Stimulated activated CD8-positive, alpha-beta memory T cell treated with anti-CD3 and anti-CD28 coated beads, Interleukin-15, amount 100 ng/mL, for 1 hour (primary cell): ENCODE results near the gene TMEM259.

Experiments
- DNase-seq: peaks from one replicate; pipeline ENCODE4 v3.0.0-alpha.2; 2020; ENCODE audit warnings: low read depth

Gene TMEM259

GRCh38 chr19:988510-988909 is 32.4 kb downstream of the TMEM259 start:
- DNase-seq = no peak

DNA sequence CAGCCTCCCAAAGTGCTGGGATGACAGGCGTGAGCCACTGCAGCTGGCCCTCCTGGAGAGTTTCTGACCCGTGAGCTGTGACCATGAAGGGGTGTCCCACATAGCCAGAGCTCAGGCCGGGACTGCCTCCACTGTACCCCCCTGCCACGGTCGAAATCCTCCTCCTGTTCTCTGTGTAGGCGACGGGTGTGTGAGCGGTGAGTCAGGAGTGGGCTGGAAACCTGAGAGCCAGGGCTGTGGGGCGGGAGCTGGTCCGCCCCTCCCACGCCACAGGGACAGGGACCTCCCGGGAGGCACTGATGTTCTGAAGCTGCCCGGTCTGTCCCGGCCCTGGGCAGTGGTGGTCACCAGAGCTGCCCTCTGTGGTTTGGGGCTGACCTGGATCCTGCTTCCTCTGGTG is 32.8 kb downstream of the TMEM259 start:
- no peak for DNase-seq

GRCh38 chr19:986083-986482 is 34.8 kb downstream of the TMEM259 start:
- DNase-seq = no peak

DNA sequence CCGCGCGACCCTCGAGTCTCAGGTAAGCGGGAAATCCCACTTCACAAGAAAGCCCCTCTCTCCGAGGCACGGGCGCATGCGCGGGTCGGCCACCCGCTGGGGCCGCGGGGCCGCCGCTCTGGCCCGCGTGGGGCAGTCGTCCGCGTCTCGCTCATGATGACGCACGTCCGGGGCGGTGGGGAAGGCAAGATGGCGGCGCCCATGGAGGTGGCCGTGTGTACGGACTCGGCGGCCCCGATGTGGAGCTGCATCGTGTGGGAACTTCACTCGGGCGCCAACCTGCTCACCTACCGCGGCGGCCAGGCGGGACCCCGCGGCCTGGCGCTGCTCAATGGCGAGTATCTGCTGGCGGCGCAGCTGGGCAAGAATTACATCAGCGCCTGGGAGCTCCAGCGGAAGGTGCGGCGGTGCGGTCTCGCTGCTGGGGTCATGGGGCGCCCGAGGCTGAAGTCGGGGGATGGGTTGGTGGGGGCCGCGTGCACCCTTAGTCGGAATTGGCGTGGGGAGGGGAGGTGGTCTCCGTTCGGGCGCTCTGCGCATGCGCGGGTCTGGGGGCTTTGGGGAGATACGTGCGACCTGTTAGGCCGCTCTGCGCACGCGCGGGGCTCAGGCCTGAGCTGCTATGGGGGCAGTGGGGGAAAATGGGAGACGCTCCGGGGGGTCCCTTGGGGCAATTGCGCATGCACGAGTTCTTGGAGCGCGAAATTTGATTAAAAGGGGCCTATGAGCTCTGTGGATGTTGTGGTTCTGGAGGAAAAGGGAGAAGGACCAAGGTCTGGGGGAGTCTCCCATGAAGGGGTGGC is 36.6 kb downstream of the TMEM259 start, which contains the start of gene WDR18:
Gene WDR18, plus strand, starts transcription at position 181 of the 803 bp plus-strand sequence. Its CDS starts 9 bp downstream, at position 190.
- peak; percentile 79 for DNase-seq

GRCh38 chr19:982567-983170 is 38.3 kb downstream of the TMEM259 start:
- peak; percentile 55 for DNase-seq

DNA sequence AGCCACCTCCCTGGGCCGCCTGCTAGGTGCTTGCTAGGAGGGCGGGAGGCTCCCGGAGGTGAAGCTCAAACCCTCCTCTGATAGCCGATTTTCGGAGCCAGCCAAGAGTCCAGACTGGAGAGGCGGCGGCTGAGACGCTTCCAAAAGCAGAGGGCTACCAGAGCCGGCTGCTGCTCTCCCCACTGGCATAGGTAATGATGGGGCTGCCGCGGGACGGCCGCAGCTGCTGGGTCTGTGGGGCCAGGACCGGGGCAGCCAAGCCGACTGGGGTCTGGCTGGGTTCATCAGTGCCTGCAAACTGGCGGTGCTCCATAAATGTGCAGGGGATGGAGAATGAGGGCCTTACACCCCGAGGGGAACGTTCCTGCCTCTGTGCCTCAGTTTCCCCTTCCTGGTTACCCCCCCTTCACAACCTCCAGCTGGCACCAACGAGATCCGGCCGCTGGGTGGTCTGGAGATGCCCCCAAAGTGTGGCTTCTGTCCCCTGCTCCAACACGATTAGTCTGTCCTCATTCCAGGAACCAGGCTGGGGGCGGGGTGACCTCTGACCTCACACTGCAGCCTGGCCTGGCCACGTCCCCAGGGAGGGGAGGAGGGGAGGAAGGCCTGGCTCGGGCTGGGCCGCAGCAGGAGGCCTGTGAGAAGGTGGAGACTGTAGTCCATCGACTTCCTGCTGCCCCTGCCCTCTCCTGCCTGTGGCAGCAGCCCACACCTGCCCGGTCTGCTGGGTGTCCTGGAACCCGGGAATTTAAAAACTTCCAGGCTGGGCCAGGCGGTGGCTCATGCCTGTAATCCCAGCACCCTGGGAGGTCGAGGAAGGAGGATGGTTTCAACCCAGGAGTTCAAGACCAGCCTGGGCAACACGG is 40.6 kb downstream of the TMEM259 start:
- DNase-seq = no peak

DNA sequence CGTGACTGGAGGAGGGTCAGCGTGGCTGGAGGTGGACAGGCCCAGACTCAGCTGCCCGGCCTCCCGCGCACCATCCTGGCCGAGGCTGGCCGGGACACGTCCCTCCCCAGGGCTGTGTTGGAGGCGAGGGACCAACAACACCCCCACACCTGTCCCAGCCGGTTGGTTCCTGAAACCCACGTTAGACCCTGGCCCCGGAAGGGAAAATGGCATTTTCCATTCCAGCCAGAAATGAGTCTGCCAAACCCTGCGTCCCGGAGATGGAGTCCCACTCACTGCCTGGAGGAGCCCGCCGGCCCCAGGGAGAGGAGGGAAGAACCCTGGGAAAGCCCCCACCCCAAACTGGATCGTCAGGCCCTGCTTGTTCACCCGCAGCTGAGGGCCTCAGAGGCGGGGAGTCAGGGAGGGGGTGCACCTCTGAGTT is 41.6 kb downstream of the TMEM259 start:
- DNase-seq = no peak

GRCh38 chr19:977058-977464 is 43.9 kb downstream of the TMEM259 start:
- no peak for DNase-seq

DNA sequence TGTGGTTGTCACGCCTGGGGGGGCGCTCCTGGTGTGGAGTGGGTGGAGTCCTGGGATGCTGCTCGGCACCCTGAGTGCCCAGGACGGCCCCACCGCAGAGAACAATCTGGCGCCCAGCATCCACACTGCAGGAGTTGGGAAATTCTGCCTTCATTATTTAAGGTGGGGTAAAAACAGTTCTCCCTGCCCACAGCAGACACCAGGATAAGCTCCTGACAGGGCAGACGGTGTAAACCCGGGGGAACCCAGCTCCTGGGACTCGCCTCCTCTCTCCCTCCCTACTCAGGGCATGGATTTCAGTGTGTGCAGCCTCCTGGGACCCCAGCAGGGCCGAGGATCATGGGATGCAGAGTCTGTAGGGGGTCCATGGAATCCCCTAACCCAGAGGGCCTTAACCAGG is 44.4 kb downstream of the TMEM259 start:
- no peak for DNase-seq

- DNase-seq = no peak
Observed at GRCh38 chr19:974564-975257, 46.2 kb downstream of the TMEM259 start.

DNA sequence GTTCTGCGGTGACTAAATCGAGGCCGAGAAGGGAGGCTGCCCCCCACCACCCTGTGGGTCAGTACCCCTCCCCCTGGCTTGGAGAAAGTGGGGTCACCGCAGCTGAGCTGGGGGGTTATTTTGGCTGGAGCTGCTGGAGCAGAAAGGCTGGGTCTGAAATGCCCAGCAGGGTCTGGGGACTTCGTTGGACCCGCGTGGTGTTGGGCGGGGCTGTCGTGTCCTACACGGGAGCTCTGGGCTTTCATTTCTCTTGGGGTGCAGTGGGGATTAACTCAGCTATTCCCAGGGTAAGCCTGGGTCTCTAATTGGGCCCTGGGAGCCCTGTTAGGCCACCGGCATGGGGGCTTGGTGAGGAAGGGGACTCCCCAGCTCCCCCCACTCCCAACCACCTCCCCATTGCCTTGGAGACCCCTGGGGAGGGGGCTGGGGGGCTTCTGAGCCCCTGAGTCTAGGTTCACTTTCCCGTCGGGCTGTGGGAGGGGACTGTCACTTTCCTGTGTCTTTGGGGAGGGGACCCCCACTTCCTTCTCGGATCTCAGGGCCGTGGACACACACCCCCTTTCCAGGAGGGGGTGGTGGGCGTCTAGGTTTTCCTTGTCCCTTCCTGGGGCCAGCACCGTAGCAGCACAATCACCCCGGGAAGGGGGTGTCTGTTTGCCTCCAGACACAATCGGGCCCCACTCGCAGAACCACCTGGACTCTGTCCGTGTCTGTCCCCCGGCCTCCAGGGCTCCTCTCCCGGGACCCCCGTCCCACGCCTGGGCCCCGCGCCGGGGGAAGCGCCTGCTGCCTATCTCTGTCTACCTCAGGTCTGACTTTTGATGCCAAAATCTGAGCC is 47.0 kb downstream of the TMEM259 start:
- no peak for DNase-seq

GRCh38 chr19:972281-972680 is 48.6 kb downstream of the TMEM259 start:
- no peak for DNase-seq

- DNase-seq = no peak
Observed at GRCh38 chr19:971795-972194, 49.1 kb downstream of the TMEM259 start.

DNA sequence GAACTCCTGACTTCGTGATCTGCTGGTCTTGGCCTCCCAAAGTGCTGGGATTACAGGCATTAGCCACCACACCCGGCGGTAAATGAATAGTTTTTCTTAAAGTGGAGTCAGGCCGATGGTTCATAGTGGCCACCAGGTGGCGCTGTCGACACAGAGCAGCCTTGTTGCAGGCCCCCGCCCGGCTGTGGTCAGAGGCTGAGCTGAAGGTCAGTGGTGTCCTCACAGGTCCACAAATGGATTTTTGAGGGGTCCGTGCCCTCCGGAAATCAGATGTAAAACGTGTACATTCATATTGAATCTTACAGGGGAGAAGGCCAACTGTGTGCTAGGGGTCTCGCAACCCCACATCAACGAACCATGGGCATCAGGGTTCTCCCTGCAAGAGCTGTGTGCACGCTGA is 50.2 kb downstream of the TMEM259 start:
- no peak for DNase-seq

DNA sequence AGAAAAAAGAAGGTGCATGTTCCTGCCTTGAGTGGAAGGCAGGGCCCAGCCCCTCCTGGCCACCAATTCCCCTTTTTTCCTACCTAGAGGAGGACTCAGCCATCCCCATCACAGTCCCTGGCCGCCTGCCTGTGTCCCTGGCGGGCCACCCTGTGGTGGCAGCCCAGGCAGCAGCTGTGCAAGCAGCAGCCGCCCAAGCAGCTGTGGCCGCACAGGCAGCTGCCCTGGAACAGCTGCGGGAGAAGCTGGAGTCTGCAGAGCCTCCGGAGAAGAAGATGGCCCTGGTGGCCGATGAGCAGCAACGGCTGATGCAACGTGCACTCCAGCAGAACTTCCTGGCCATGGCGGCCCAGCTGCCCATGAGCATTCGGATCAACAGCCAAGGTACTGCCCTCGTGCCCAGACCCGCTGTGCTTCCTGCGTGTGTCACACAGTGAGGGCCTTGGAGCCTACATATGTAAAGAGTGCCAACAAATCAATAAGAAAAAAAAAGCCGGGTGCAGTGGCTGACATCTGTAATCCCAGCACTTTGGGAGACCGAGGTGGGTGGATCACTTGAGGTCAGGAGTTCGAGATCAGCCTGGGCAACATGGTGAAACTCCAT is 54.3 kb downstream of the TMEM259 start:
- DNase-seq = no peak

DNA sequence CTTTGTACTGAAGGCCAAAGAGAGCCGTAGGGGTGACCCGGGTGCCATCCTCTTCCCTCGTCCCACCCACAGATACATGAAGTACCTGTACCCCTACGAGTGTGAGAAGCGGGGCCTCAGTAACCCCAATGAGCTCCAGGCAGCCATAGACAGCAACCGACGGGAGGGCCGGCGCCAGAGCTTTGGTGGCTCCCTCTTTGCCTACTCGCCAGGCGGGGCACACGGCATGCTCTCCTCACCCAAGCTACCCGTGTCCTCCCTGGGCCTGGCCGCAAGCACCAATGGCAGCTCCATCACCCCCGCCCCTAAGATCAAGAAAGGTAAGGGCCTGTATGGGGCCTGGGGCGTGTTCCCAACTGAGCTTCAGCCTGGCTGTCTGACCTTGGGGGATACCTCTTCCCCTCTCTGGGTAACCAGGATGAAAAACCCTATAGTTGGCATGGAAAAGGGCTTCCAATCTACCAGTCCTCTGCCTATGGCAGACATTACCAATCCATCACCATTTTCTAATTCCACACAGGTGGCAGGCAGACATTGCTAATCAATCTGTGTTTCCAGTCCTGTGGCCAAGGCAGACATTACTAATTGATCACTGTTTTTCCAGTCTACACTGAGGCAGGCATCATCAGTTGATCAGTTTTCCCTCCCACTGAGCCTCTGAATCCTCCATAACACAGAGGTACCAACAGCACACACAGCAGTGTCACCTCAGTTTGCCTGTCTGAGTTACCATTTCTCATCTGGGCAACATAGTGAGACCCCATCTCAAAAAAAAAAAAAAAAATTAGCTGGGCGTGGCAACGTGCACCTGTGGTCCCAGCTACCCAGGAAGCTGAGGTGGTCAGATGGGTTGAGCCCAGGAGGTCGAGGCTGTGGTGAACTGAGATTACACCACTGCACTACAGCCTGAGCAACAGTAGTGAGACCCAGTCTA is 55.9 kb downstream of the TMEM259 start:
- DNase-seq = no peak

DNA sequence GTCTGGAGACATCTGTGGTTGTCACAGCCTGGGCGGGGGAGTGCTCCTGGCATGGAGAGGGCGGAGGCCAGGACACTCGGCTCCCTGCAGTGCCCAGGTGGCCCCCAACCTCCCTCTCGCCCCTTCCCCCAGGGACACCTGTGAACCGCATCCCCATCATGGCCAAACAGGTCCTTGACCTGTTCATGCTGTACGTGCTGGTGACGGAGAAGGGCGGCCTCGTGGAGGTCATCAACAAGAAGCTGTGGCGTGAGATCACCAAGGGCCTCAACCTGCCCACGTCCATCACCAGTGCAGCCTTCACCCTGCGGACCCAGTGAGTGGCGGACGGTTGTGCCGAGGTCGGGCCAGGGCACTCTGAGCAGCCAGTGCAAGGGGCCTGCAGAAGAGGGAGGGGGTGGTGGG is 56.8 kb downstream of the TMEM259 start:
- no peak for DNase-seq

DNA sequence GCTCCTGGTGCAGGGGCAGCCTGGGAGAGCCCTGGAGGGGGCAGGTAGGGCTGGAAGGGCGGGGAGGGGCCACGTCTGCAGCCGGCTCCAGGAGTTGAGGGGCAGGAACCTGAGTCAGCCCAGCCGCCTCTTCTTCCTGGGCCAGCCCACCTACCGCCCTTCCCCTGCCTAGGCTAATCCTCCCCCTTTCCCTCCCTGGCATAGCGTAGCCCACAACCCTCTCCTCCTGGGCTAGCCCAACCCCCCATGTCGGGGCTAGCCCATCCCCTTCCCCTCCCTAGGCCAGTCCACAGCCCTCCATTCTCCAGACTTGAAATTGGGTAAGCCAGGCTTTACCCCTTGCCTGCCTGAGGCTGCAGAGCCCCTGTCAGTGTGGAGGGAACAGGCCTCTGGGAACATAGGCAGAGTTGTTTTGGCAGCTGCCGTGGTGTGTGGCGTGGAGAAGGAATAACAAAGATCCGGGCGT is 57.4 kb downstream of the TMEM259 start:
- no peak for DNase-seq

DNA sequence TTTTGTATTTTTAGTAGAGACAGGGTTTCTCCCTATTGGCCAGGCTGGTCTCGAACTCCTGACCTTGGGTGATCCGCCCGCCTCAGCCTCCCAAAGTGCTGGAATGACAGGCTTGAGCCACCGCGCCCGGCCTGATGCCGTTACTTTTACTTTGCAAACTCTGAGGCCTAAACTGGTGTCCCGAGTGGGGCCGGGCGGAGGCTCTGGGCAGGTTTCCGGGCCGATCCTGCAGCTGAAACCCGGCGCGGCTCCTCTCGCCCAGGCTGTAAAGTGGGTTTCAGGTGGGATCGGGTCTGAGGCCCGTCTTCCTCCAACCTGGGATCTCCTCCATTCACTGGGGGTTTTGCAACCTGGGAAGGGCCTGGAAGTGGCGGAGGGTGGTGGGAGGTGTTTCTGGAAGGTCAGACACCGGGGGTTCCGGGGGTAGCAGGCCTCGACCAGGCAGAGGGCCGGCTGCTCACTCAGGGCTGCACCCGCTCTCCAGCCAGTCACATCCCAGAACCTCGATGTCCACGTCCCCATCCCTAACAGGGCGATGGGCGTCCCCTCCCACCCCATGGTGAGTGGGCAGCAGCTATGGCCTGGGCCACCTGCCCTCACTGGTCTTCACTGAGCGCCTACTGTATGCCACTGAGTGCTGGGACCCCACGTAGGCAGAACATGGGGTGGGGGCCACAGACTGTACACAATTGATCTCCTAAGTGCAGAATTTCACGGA is 58.1 kb downstream of the TMEM259 start:
- DNase-seq = no peak
